ENCODE data around the gene MTMR10. TPM values are rescaled to one million over a fixed set of nuclear protein-coding genes. Genes with fewer than 3 reads are reported as not detected.
A peak's percentile ranks its signal among the peaks of the same experiment; 100 is the strongest.

The MTMR10 gene, protein sequence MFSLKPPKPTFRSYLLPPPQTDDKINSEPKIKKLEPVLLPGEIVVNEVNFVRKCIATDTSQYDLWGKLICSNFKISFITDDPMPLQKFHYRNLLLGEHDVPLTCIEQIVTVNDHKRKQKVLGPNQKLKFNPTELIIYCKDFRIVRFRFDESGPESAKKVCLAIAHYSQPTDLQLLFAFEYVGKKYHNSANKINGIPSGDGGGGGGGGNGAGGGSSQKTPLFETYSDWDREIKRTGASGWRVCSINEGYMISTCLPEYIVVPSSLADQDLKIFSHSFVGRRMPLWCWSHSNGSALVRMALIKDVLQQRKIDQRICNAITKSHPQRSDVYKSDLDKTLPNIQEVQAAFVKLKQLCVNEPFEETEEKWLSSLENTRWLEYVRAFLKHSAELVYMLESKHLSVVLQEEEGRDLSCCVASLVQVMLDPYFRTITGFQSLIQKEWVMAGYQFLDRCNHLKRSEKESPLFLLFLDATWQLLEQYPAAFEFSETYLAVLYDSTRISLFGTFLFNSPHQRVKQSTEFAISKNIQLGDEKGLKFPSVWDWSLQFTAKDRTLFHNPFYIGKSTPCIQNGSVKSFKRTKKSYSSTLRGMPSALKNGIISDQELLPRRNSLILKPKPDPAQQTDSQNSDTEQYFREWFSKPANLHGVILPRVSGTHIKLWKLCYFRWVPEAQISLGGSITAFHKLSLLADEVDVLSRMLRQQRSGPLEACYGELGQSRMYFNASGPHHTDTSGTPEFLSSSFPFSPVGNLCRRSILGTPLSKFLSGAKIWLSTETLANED
- polyA plus RNA-seq (1.8 and 2.3 TPM in 2 replicates), polyA minus RNA-seq (3.4 and 5.4 TPM in 2 replicates)

DNA sequence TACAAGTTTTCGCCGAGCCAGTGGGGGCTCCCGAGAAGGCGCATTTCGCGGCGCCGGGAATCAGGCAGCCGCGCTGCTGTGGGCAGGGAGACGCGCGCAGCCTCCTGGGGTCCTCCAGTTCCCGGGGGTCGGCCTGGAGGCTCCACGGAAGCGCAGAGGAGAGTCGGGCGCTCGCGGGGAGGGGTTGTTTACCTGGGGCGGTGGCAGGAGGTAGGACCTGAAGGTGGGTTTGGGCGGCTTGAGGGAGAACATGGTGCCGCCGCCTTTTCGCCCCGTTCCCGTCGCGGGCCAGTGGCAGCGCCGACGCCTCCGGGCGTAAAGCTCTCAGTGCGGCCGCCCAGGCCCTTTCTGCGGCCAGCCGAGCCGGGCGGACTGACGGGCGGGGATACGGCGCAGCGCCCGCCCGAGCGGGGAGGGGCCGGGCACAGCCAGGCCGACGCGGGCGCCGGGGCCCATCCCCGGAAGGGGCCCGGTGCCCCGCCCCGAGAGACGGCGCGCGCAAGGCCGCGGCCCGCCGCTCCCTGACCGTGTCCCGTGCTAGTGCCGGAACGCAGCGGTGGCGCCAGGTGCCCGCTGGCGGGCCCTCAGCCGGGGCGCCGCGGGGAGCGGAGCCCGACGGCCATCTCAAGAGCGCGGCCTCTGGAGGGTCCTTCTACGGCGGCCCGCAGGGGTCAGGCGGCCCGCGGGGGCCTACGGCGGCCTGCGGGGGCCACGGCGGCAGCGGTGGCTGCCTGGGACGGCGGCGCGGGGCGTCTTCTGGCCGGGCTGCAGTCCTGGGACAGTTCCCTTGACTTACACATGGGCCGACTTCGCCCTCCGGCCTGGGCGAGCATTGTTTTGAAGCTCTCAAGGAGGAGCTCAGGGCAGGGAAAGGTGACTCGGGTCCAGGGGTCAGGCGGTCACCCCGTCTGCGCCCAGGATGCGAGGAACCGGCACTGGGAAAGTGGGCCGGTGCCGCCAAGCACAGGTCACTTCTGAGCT, at the start of gene MTMR10:
Gene MTMR10, minus strand, starts transcription at position 374 of the 981 bp plus-strand sequence. Its CDS starts 122 bp downstream, at position 252.
- Histone ChIP-seq H3K27me3 (ENCODE audit: insufficient read depth, low read depth, low read length) (peaks cover 9% of the 10 kb centered on the region), H3K9me3 (ENCODE audit: low read length) (no peaks in the 10 kb centered on the region), H3K4me3 (ENCODE audit: low read length) (peak within 1 kb of the TSS; percentile 84), H3F3A (ENCODE audit: insufficient read depth, low read length, poor library complexity, severe bottlenecking) (no peaks in the 10 kb centered on the region), H4K20me1 (ENCODE audit: insufficient read depth) (no peaks in the 10 kb centered on the region), H3K36me3 (ENCODE audit: insufficient read depth, low read length) (no peaks in the 10 kb centered on the region), H3K27ac (ENCODE audit: low read length) (no peak within 1 kb of the TSS), H3K9me2 (ENCODE audit: insufficient read depth, low read length) (no peaks in the 10 kb centered on the region), H3K9ac (ENCODE audit: low read length) (peak within 1 kb of the TSS; percentile 56), H2AFZ (ENCODE audit: low read depth, low read length) (peak within 1 kb of the TSS; percentile 4), H3K79me2 (replicated peaks; ENCODE audit: insufficient read depth, low read length) (peaks cover 14% of the 10 kb centered on the region), H3K4me2 (ENCODE audit: low read length) (peak within 1 kb of the TSS; percentile 51)
- TF ChIP-seq, protein P1, sequence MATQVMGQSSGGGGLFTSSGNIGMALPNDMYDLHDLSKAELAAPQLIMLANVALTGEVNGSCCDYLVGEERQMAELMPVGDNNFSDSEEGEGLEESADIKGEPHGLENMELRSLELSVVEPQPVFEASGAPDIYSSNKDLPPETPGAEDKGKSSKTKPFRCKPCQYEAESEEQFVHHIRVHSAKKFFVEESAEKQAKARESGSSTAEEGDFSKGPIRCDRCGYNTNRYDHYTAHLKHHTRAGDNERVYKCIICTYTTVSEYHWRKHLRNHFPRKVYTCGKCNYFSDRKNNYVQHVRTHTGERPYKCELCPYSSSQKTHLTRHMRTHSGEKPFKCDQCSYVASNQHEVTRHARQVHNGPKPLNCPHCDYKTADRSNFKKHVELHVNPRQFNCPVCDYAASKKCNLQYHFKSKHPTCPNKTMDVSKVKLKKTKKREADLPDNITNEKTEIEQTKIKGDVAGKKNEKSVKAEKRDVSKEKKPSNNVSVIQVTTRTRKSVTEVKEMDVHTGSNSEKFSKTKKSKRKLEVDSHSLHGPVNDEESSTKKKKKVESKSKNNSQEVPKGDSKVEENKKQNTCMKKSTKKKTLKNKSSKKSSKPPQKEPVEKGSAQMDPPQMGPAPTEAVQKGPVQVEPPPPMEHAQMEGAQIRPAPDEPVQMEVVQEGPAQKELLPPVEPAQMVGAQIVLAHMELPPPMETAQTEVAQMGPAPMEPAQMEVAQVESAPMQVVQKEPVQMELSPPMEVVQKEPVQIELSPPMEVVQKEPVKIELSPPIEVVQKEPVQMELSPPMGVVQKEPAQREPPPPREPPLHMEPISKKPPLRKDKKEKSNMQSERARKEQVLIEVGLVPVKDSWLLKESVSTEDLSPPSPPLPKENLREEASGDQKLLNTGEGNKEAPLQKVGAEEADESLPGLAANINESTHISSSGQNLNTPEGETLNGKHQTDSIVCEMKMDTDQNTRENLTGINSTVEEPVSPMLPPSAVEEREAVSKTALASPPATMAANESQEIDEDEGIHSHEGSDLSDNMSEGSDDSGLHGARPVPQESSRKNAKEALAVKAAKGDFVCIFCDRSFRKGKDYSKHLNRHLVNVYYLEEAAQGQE (IDR thresholded peaks at IDR 0.05; ENCODE audit: borderline replicate concordance) = no peak
- TF ChIP-seq RAD21 (conservative IDR thresholded peaks at IDR 0.05) (no peak), EP300 (conservative IDR thresholded peaks at IDR 0.05; ENCODE audit: poor library complexity, severe bottlenecking) (no peak), POLR2AphosphoS5 (IDR thresholded peaks at IDR 0.05) (no peak), MXI1 (conservative IDR thresholded peaks at IDR 0.05; ENCODE audit: poor library complexity, severe bottlenecking) (peak; percentile 19), SMC3 (conservative IDR thresholded peaks at IDR 0.05; ENCODE audit: poor library complexity) (peak; percentile 42)
- TF ChIP-seq, protein P2, sequence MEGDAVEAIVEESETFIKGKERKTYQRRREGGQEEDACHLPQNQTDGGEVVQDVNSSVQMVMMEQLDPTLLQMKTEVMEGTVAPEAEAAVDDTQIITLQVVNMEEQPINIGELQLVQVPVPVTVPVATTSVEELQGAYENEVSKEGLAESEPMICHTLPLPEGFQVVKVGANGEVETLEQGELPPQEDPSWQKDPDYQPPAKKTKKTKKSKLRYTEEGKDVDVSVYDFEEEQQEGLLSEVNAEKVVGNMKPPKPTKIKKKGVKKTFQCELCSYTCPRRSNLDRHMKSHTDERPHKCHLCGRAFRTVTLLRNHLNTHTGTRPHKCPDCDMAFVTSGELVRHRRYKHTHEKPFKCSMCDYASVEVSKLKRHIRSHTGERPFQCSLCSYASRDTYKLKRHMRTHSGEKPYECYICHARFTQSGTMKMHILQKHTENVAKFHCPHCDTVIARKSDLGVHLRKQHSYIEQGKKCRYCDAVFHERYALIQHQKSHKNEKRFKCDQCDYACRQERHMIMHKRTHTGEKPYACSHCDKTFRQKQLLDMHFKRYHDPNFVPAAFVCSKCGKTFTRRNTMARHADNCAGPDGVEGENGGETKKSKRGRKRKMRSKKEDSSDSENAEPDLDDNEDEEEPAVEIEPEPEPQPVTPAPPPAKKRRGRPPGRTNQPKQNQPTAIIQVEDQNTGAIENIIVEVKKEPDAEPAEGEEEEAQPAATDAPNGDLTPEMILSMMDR (IDR thresholded peaks at IDR 0.05; ENCODE audit: poor library complexity, severe bottlenecking) = no peak

DNA sequence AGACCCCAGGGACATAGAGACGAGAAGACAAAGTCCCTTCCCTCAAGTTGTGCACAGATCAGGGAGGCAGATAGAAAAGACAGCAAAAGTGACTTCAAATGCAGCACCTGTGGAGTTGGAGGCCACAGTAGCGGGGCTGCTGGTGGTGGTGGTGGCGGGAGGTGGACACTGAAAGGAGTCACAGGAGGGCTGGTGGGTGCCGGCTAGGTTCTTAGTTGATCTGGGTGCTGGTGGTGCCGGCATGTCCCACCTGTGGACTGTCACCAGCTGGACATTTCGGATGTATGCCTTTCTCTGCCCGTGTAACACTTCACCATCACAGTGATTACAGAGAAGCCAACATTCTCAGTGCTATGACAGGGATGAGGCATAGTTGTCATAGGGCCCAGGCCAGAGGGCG, 49.2 kb upstream of the MTMR10 start:
- TF ChIP-seq MXI1 (conservative IDR thresholded peaks at IDR 0.05; ENCODE audit: poor library complexity, severe bottlenecking) (no peak), POLR2AphosphoS5 (IDR thresholded peaks at IDR 0.05) (no peak), TAF1 (IDR thresholded peaks at IDR 0.05; ENCODE audit: low read depth) (no peak), SMC3 (conservative IDR thresholded peaks at IDR 0.05; ENCODE audit: poor library complexity) (no peak)
- TF ChIP-seq, protein P1 (IDR thresholded peaks at IDR 0.05; ENCODE audit: borderline replicate concordance) = no peak
- Histone ChIP-seq H2AFZ (ENCODE audit: low read depth, low read length) (no peak overlapping the region), H3K9me3 (ENCODE audit: low read length) (no peaks in the 10 kb centered on the region), H3K9ac (ENCODE audit: low read length) (no peak overlapping the region), H3K27me3 (ENCODE audit: insufficient read depth, low read depth, low read length) (no peaks in the 10 kb centered on the region), H3K4me3 (ENCODE audit: low read length) (no peak overlapping the region), H3K79me2 (replicated peaks; ENCODE audit: insufficient read depth, low read length) (no peaks in the 10 kb centered on the region), H3K36me3 (ENCODE audit: insufficient read depth, low read length) (no peaks in the 10 kb centered on the region), H3F3A (ENCODE audit: insufficient read depth, low read length, poor library complexity, severe bottlenecking) (no peaks in the 10 kb centered on the region), H3K9me2 (ENCODE audit: insufficient read depth, low read length) (no peaks in the 10 kb centered on the region), H4K20me1 (ENCODE audit: insufficient read depth) (no peaks in the 10 kb centered on the region), H3K27ac (ENCODE audit: low read length) (no peak overlapping the region), H3K4me2 (ENCODE audit: low read length) (no peak overlapping the region)

Data from neural cell (in vitro differentiated cells).